Loucy (cell line): ENCODE data around the gene RBMS3.

Source experiments
- CTCF ChIP-seq: fragments of 200-600 bp; sonication (generic); conservative IDR thresholded peaks from 2 replicates; pipeline ENCODE4 v1.5.1; 2014; ENCODE audit warnings: mild to moderate bottlenecking, antibody characterized with exemption, low read length
- EZH2phosphoT487 ChIP-seq: fragments of 200-600 bp; IDR thresholded peaks from 2 replicates; pipeline ENCODE4 v1.6.1; 2018; ENCODE audit warnings: antibody characterized with exemption, mild to moderate bottlenecking, moderate library complexity, borderline replicate concordance

GRCh38 chr3:29593802-29594201, 312.9 kb downstream of the RBMS3 start:
- TF ChIP-seq CTCF (no peak), EZH2phosphoT487 (no peak)
